NCI-H2107 (cell line): Measurements from ENCODE around the gene TAS2R20.

Source experiments
- DNase-seq: peaks from one replicate; lab custom pipeline; 2025; lab: John Stamatoyannopoulos, UW

Gene TAS2R20

DNA sequence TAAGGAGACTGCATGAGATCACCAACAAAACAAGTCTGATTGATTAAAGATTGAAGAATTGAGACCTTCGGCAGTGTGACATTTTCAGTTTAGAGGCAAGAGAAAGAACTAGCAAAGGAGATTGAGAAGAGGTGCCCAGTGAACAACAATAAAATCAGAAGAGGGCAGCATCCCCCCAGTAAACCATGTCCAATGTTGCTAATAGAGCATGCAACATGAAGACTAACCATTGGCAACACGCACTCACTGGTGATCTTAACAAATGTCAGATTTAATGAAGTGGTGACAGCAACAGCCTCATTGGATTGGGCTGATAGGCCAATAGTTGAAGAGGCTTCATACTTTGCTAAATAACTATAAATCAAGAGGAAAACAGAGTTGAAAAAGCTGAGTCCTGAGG lies 38.3 kb downstream of the TAS2R20 start:
- no peak for DNase-seq

DNA sequence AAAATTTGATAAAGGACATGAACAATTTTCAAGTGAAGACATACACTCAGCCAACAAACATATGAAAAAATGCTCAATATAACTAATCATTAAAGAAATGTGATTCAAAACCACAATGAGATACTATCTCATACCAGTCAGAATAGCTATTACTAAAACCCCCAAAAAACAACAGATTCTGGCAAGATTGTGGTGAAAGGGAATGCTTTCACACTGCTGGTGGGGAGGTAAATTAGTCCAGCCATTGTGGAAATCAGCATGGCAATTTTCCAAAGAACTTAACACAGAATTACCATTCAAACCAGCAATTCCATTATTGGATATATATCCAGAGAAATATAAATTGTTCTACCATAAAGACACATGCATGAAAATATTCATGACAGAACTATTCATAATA lies 40.4 kb downstream of the TAS2R20 start:
- DNase-seq = no peak

- DNase-seq = no peak
Observed at GRCh38 chr12:10956085-10956484, 42.0 kb downstream of the TAS2R20 start.

DNA sequence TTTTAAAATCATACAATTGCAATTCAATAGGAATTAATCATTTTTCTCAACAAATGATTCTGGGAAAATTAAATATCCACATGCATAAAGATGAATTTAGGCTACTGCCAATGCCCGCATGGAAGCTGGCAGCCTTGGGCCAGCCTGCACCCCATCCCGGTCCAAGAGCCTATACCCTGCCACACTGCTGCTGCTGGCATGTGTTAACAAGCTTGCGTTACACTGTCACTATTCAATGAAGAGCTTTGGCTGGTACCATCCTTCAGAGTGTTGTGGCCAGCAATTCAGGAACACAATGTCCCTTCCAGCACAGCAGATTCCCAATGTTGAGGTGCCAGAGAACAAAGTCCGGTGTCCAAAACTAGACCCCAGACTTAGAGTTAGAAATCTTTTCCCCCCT lies 45.5 kb downstream of the TAS2R20 start:
- no peak for DNase-seq
